ENCODE measurements around the gene C19orf47.

C19orf47 gene

DNA sequence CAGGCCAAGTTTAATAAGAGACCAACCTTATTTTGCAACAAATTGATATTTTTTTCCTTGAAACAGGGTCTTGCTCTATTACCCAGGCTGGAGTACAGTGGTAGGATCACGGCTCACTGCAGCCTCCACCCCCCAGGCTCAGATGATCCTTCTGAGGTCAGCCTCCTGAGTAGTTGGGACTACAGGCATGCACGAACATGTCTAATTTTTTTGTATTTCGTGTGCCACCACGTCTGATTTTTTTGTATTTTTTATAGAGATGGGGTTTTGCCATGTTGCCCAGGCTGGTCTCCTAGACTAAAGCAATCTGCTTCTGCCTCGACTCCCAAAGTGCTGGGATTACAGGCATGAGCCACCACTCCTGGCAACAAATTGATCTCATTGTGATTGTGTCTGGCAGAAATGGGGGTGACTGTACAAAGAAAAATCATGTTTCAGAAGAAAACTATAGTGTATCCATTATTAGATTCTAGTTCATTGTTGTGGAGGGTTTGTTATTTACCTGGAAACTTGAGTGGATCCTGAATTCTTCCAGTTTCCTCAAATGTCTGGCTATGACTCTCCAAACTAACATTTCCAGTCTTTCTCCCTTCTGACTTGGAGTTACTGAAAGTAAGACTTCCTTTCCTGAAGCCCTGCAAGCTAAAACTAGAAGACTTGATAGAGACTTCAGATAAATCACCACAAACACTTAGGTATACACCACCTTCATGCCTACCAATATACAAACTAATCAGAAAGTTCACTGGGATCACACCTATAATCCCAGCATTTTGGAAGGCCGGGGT lies 45.8 kb downstream of the C19orf47 start (continued):
- TF ChIP-seq, protein P1, sequence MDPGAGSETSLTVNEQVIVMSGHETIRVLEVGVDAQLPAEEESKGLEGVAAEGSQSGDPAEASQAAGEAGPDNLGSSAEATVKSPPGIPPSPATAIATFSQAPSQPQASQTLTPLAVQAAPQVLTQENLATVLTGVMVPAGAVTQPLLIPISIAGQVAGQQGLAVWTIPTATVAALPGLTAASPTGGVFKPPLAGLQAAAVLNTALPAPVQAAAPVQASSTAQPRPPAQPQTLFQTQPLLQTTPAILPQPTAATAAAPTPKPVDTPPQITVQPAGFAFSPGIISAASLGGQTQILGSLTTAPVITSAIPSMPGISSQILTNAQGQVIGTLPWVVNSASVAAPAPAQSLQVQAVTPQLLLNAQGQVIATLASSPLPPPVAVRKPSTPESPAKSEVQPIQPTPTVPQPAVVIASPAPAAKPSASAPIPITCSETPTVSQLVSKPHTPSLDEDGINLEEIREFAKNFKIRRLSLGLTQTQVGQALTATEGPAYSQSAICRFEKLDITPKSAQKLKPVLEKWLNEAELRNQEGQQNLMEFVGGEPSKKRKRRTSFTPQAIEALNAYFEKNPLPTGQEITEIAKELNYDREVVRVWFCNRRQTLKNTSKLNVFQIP (CRISPR knock-in tag; IDR thresholded peaks at IDR 0.05; ENCODE audit: borderline replicate concordance, low read depth) = no peak
- TF ChIP-seq ZNF8 (CRISPR knock-in tag; IDR thresholded peaks at IDR 0.05) = no peak

DNA sequence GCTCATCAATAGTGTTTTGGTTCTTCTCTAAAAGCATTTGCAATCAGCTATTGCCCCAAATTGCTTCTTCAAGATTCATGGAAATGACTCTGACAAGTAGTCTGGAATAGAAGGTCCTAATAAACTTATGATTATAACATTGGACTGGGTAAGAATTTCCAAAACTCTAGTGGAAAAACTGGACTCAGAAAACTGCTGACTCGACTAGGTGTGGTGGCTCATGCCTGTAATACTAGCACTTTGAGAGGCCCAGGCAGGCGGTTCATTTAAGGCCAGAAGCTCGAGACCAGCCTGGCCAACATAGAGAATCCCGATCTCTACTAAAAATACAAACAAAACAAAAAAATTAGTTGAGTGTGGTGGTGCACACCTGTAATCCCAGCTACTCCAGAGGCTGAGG lies 47.5 kb downstream of the C19orf47 start:
- ATAC-seq = no peak
- TF ChIP-seq ISL1 (CRISPR knock-in tag; IDR thresholded peaks at IDR 0.05) (no peak), ESRRG (CRISPR knock-in tag; IDR thresholded peaks at IDR 0.05) (no peak), ZC3H10 (CRISPR knock-in tag; IDR thresholded peaks at IDR 0.05) (no peak), CSDC2 (CRISPR knock-in tag; IDR thresholded peaks at IDR 0.05) (no peak), ZNF70 (CRISPR knock-in tag; IDR thresholded peaks at IDR 0.05) (no peak), ZNF565 (CRISPR knock-in tag; conservative IDR thresholded peaks at IDR 0.05; ENCODE audit: low read depth) (no peak), ARNTL (CRISPR knock-in tag; IDR thresholded peaks at IDR 0.05; ENCODE audit: borderline replicate concordance, low read depth) (no peak), TCF4 (CRISPR knock-in tag; IDR thresholded peaks at IDR 0.05; ENCODE audit: borderline replicate concordance) (no peak), RARB (CRISPR knock-in tag; IDR thresholded peaks at IDR 0.05) (no peak), ZNF8 (CRISPR knock-in tag; IDR thresholded peaks at IDR 0.05) (no peak), SNAI2 (CRISPR knock-in tag; IDR thresholded peaks at IDR 0.05) (no peak), TOX (CRISPR knock-in tag; IDR thresholded peaks at IDR 0.05; ENCODE audit: borderline replicate concordance) (no peak), BACH2 (CRISPR knock-in tag; IDR thresholded peaks at IDR 0.05; ENCODE audit: borderline replicate concordance) (no peak), ZFP3 (CRISPR knock-in tag; IDR thresholded peaks at IDR 0.05) (no peak)
- TF ChIP-seq, protein P1 (CRISPR knock-in tag; IDR thresholded peaks at IDR 0.05; ENCODE audit: borderline replicate concordance, low read depth) = no peak
- TF ChIP-seq, protein P2, sequence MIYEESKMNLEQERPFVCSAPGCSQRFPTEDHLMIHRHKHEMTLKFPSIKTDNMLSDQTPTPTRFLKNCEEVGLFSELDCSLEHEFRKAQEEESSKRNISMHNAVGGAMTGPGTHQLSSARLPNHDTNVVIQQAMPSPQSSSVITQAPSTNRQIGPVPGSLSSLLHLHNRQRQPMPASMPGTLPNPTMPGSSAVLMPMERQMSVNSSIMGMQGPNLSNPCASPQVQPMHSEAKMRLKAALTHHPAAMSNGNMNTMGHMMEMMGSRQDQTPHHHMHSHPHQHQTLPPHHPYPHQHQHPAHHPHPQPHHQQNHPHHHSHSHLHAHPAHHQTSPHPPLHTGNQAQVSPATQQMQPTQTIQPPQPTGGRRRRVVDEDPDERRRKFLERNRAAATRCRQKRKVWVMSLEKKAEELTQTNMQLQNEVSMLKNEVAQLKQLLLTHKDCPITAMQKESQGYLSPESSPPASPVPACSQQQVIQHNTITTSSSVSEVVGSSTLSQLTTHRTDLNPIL (CRISPR knock-in tag; IDR thresholded peaks at IDR 0.05; ENCODE audit: low read depth) = no peak
- TF ChIP-seq, protein P3, sequence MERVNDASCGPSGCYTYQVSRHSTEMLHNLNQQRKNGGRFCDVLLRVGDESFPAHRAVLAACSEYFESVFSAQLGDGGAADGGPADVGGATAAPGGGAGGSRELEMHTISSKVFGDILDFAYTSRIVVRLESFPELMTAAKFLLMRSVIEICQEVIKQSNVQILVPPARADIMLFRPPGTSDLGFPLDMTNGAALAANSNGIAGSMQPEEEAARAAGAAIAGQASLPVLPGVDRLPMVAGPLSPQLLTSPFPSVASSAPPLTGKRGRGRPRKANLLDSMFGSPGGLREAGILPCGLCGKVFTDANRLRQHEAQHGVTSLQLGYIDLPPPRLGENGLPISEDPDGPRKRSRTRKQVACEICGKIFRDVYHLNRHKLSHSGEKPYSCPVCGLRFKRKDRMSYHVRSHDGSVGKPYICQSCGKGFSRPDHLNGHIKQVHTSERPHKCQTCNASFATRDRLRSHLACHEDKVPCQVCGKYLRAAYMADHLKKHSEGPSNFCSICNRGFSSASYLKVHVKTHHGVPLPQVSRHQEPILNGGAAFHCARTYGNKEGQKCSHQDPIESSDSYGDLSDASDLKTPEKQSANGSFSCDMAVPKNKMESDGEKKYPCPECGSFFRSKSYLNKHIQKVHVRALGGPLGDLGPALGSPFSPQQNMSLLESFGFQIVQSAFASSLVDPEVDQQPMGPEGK (CRISPR knock-in tag; IDR thresholded peaks at IDR 0.05; ENCODE audit: borderline replicate concordance) = no peak

DNA sequence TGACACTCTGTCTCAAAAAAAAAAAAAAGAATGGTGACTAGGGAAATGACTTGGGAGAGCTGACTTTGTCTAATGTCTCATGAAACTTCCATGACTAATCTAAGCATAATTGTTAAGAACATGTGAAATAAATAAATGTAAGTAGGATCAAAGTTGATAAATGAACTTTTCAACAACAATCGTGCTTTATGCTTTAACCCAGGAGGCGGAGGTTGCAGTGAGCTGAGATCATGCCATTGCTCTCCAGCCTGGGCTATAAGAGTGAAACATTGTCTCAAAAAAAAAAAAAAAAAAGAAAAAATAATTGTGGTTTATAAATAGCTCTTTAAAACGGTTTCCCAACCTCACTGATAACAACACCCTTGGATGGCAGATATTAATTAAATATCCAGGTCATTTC lies 50.2 kb downstream of the C19orf47 start:
- TF ChIP-seq ZC3H10 (CRISPR knock-in tag; IDR thresholded peaks at IDR 0.05) (no peak), ZNF565 (CRISPR knock-in tag; conservative IDR thresholded peaks at IDR 0.05; ENCODE audit: low read depth) (no peak), ZNF70 (CRISPR knock-in tag; IDR thresholded peaks at IDR 0.05) (no peak), ESRRG (CRISPR knock-in tag; IDR thresholded peaks at IDR 0.05) (no peak), ISL1 (CRISPR knock-in tag; IDR thresholded peaks at IDR 0.05) (no peak), GLIS3 (CRISPR knock-in tag; IDR thresholded peaks at IDR 0.05) (no peak), PPARA (CRISPR knock-in tag; IDR thresholded peaks at IDR 0.05; ENCODE audit: borderline replicate concordance) (no peak), RARB (CRISPR knock-in tag; IDR thresholded peaks at IDR 0.05) (no peak), ZFP3 (CRISPR knock-in tag; IDR thresholded peaks at IDR 0.05) (no peak), TCF4 (CRISPR knock-in tag; IDR thresholded peaks at IDR 0.05; ENCODE audit: borderline replicate concordance) (no peak), CSDC2 (CRISPR knock-in tag; IDR thresholded peaks at IDR 0.05) (no peak), ARNTL (CRISPR knock-in tag; IDR thresholded peaks at IDR 0.05; ENCODE audit: borderline replicate concordance, low read depth) (no peak), BACH2 (CRISPR knock-in tag; IDR thresholded peaks at IDR 0.05; ENCODE audit: borderline replicate concordance) (no peak), OSR1 (CRISPR knock-in tag; IDR thresholded peaks at IDR 0.05) (no peak), ZNF8 (CRISPR knock-in tag; IDR thresholded peaks at IDR 0.05) (no peak), TOX (CRISPR knock-in tag; IDR thresholded peaks at IDR 0.05; ENCODE audit: borderline replicate concordance) (no peak)
- TF ChIP-seq, protein P3 (CRISPR knock-in tag; IDR thresholded peaks at IDR 0.05; ENCODE audit: borderline replicate concordance) = no peak
- TF ChIP-seq, protein P2 (CRISPR knock-in tag; IDR thresholded peaks at IDR 0.05; ENCODE audit: low read depth) = no peak
- TF ChIP-seq, protein P1 (CRISPR knock-in tag; IDR thresholded peaks at IDR 0.05; ENCODE audit: borderline replicate concordance, low read depth) = no peak
- no peak for ATAC-seq
